SU-DHL-6 (cell line): ENCODE results near the gene CTDSPL2.

ENCODE experiments used
- EZH2phosphoT487 ChIP-seq: fragments of 200-600 bp; sonication (generic), shearing (Covaris generic); conservative IDR thresholded peaks from 2 replicates; pipeline ENCODE4 v1.6.1; 2018; ENCODE audit warnings: mild to moderate bottlenecking, antibody characterized with exemption, low read length, moderate library complexity, mixed read lengths
- TF ChIP-seq, protein P1 (sequence below): fragments of 200-600 bp; sonication (generic); IDR thresholded peaks from one replicate; pipeline ENCODE4 v1.5.1; 2017; ENCODE audit warnings: antibody characterized with exemption, mild to moderate bottlenecking, low read length, moderate library complexity; ENCODE audit not compliant: insufficient read depth, poor library complexity, severe bottlenecking

DNA sequence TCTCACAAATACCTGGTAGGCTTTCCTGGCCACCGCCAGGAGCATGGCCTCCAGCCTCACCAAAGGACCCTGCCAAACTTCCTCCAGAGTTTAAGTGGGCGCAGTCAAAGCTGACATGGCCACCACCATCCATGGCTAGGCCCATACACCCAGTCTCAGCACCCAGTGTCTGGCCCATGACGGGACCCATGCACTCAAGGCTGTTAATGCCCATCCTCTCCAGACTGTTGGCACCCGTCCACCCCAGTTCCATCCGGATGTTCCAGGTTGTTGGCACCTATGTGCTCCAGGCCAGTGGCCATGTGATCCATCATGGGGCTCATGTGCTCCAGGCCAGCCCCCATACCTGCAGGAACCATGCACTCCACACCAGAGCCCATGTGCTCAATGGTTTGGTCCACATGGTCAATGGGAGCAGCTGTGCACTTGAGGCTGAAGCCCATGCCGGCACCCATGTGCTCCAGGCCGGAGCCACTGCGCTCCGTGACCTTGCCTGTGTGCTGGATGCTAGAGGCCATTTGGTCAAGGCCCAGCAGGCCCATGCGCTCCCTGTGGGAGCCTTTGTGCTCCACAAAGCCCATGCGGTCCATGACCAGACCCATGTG lies 20.4 kb downstream of the CTDSPL2 start:
- TF ChIP-seq, protein P1, sequence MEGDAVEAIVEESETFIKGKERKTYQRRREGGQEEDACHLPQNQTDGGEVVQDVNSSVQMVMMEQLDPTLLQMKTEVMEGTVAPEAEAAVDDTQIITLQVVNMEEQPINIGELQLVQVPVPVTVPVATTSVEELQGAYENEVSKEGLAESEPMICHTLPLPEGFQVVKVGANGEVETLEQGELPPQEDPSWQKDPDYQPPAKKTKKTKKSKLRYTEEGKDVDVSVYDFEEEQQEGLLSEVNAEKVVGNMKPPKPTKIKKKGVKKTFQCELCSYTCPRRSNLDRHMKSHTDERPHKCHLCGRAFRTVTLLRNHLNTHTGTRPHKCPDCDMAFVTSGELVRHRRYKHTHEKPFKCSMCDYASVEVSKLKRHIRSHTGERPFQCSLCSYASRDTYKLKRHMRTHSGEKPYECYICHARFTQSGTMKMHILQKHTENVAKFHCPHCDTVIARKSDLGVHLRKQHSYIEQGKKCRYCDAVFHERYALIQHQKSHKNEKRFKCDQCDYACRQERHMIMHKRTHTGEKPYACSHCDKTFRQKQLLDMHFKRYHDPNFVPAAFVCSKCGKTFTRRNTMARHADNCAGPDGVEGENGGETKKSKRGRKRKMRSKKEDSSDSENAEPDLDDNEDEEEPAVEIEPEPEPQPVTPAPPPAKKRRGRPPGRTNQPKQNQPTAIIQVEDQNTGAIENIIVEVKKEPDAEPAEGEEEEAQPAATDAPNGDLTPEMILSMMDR, result no peak
- no peak for TF ChIP-seq EZH2phosphoT487
